ENCODE results near the gene DVL2. TPM values are rescaled to one million over a fixed set of nuclear protein-coding genes. Genes with fewer than 3 reads are reported as not detected.
A peak's percentile ranks its signal among the peaks of the same experiment; 100 is the strongest.

The DVL2 gene
- total and polyA plus RNA-seq, 2 of the 13 experiments (the other 11 are each of a cell fraction or from before 2014, with no cell fraction given), result 5.7 to 38.2 TPM

- 0 out of 2 replicates have a peak, but pooled peaks have one; percentile 72 for TF ChIP-seq ZNF784 (CRISPR knock-in tag; IDR thresholded peaks at IDR 0.05; ENCODE audit: borderline replicate concordance)
- TF ChIP-seq NCOA2 (CRISPR knock-in tag; IDR thresholded peaks at IDR 0.05), result peak; percentile 37; the same call in 1 of the 2 replicates
- TF ChIP-seq U2AF1 (optimal IDR thresholded peaks at IDR 0.05; ENCODE audit: low read depth, low read length), result no peak
- no peak for TF ChIP-seq FIP1L1 (IDR thresholded peaks at IDR 0.05; ENCODE audit: borderline replicate concordance, insufficient read depth, low read depth, low read length)
- 0 out of 2 replicates have a peak, but pooled peaks have one; percentile 63 for TF ChIP-seq CBFB (CRISPR knock-in tag; IDR thresholded peaks at IDR 0.05)
- TF ChIP-seq CEBPZ (IDR thresholded peaks at IDR 0.05; ENCODE audit: low read length), result no peak
- no peak for TF ChIP-seq ZNF275 (CRISPR knock-in tag; IDR thresholded peaks at IDR 0.05; ENCODE audit: borderline replicate concordance)
- TF ChIP-seq SSRP1 (CRISPR knock-in tag; IDR thresholded peaks at IDR 0.05), result 0 out of 2 replicates have a peak, but pooled peaks have one; percentile 60
- 0 out of 2 replicates have a peak, but pooled peaks have one; percentile 46 for TF ChIP-seq ZFP82 (CRISPR knock-in tag; IDR thresholded peaks at IDR 0.05; ENCODE audit: borderline replicate concordance)
- no peak for TF ChIP-seq RORA (CRISPR knock-in tag; IDR thresholded peaks at IDR 0.05)
- no peak for TF ChIP-seq ZNF460 (CRISPR knock-in tag; IDR thresholded peaks at IDR 0.05; ENCODE audit: borderline replicate concordance)
- TF ChIP-seq FOXO1 (CRISPR knock-in tag; IDR thresholded peaks at IDR 0.05), result peak; percentile 34; the same call in 1 of the 2 replicates
- TF ChIP-seq PCBP1 (IDR thresholded peaks at IDR 0.05; ENCODE audit: borderline replicate concordance, low read depth, low read length), result no peak
- TF ChIP-seq ZNF652 (CRISPR knock-in tag; IDR thresholded peaks at IDR 0.05; ENCODE audit: borderline replicate concordance, low read depth), result no peak
- 0 out of 2 replicates have a peak, but pooled peaks have one; percentile 61 for TF ChIP-seq ZNF543 (CRISPR knock-in tag; IDR thresholded peaks at IDR 0.05)
- no peak for TF ChIP-seq GTF2F1 (IDR thresholded peaks at IDR 0.05; ENCODE audit: low read length)
- no peak; the same call in 1 of the 2 replicates for TF ChIP-seq KLF13 (CRISPR knock-in tag; IDR thresholded peaks at IDR 0.05)
- no peak for TF ChIP-seq ZNF850 (CRISPR knock-in tag; conservative IDR thresholded peaks at IDR 0.05)
- TF ChIP-seq TCF12 (IDR thresholded peaks at IDR 0.05), result no peak
- no peak for TF ChIP-seq TCF12 (CRISPR knock-in tag; IDR thresholded peaks at IDR 0.05)
- TF ChIP-seq CCDC6 (CRISPR knock-in tag; IDR thresholded peaks at IDR 0.05), result peak; percentile 57; the same call in 1 of the 2 replicates
- TF ChIP-seq HHEX (CRISPR knock-in tag; IDR thresholded peaks at IDR 0.05), result no peak
- TF ChIP-seq ZNF749 (CRISPR knock-in tag; IDR thresholded peaks at IDR 0.05; ENCODE audit: borderline replicate concordance), result peak; percentile 61; the same call in 1 of the 2 replicates
- peak; percentile 98 for TF ChIP-seq CTCF (CRISPR knock-in tag; IDR thresholded peaks at IDR 0.05)
Measured at GRCh38 chr17:7280519-7281073, 46.3 kb upstream of the DVL2 start (continued).

Data from HepG2 (cell line).